ENCODE results near the gene NIPAL3.

GRCh38 chr1:24393892-24394291, 21.7 kb upstream of the NIPAL3 start:
- TF ChIP-seq CTCF (conservative IDR thresholded peaks at IDR 0.05; ENCODE audit: low read length) (no peak), EZH2phosphoT487 (IDR thresholded peaks at IDR 0.05; ENCODE audit: borderline replicate concordance, low read depth, low read length) (no peak)
